ENCODE data around the gene TPD52L1.
"Not testable (repeated sequence)": the region's sequence is repeated elsewhere in the genome, so short reads cannot be mapped to it uniquely, and the experiment has no call there.

Gene TPD52L1, protein sequence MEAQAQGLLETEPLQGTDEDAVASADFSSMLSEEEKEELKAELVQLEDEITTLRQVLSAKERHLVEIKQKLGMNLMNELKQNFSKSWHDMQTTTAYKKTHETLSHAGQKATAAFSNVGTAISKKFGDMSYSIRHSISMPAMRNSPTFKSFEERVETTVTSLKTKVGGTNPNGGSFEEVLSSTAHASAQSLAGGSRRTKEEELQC

DNA sequence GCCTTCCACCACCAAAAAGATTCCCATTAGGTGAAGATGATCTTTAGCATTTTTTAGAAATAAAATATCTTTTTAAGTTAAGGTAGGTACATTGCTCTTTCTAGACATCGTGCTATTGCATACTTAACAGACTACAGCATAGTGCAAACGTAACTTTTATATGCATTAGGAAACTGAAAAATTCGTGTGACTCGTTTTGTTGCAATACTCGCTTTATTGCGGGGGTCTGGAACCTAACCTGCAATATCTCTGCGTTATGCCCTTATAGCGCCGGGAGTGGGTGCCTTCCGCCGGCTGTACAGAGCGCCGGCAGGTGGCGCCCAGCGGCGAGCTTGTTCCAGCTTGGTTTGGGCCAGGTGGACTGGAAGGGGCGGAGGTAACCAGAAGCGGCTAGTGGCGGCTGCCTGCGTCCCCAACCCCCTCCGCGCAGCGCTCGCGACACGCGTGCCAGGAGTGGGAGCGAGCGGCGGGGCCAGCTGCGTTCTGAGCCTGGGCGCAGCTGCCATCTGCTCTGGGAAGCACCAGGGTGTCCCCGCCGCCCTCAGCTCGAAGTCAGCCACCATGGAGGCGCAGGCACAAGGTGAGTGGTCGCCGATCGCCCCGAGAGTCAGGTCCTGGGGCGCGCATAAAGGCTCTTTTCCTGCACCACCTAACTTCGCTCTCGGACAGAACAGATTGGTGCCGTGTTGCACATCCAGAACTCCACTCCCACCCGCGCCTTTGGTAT is at the start of gene TPD52L1:
Gene TPD52L1, plus strand, starts transcription at position 383 of the 727 bp plus-strand sequence. Its CDS starts 179 bp downstream, at position 562.
- peak; percentile 81 for DNase-seq

DNA sequence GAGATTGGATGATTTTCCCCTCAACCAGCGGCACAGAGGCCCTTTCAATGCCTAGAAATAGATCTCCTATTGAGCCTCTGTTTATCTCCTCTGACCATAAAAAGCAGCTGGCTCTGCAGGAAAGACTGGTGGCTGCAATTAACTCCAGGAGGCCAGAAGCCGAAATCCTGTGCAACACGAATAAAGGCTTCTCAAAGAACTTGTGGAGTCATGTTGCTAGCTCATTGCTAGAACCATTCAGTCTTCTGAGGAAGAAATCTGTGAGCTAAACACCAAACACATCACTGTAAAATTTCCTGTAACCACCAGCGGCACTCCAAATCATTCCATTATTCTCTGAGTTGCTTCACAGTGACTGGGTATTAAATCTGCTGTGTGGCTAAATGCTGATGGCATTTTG is 49.1 kb upstream of the TPD52L1 start:
- DNase-seq = no peak

DNA sequence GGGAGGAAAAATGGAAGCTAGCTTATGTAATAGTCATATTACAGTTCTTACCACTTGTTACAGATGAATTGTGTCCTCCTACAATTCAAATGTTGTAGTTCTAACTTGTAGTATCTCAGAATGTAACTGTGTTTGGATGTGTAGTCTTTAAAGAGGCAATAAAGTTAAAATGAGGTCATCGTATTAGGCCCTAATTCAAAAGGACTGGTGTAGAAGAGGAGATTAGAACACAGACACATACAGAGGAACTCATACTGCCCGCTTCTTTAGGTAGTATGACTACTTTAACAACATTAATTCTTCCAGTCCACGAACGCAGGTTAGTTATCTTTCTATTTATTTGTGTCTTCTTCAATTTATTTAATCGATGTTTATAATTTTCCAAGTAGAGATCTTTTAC is 46.5 kb upstream of the TPD52L1 start:
- DNase-seq = no peak

DNA sequence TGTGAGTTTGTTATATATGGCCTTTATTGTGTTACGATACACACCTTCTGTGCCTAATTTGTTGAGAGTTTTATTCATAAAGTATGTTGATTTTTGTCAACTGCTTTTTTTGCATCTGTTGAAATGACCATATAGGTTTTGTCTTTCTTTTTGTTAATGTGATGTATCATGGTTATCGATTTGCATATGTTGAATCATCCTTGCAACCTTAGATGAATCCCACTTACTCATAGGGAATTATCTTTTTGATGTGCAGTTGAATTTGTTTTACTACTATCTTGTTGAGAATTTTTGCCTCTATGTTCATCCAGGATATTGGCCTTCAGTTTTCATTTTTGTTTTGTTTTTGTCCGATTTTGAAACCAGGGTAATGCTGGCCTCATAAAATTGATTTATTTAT is 45.7 kb upstream of the TPD52L1 start:
- no peak for DNase-seq

DNA sequence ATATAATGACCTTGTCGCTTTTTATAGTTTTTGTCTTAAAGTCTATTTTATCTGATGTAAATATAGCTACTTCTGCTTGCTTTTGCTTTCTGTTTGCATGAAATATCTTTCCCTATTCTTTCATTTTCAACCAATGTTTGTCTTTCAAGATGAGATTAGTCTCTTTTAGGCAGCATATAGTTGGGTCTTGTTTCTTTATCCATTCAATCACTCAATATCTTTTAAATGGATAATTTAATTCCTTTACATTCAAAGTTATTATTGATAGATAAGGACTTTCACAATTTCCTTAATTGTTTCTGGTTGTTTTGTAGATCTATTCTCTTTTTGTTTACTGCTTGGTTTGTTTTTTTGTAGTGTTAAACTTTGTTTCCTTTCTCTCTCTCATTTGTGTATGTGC is 43.5 kb upstream of the TPD52L1 start:
- no peak for DNase-seq

DNA sequence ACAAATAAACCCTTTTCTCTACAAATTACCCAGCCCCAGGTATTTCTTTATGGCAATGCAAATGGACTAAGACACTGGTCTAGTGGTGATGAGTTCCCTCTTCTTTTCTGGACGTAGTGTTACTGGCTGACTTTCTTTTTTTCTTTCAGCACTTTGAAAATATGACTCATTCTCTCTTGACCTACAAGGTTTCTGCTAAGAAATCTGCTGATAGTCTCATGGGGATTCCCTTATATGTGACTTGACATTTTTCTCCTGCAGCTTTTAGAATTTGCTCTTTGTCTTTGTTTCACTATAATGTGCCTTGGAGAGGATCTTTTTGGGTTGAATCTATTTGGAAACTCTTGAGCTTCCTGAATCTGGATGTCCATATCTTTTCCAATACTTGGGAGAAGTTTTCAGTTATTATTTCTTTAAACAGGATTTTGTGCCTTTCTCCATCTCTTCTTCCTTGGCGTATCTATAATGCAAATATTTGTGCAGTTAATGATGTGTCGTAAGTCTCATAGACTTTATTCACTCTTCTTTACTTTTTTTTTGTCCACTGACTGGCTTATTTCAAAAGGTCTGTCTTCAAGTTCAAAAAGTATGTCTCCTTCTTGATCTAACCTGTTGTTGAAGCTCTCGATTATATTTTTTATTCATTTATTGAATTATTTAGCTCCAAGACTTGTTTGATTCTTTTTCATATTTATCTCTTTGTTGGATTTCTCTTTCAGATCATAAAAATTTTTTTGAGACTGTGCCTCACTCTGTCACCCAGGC is 42.2 kb upstream of the TPD52L1 start:
- DNase-seq = no peak

DNA sequence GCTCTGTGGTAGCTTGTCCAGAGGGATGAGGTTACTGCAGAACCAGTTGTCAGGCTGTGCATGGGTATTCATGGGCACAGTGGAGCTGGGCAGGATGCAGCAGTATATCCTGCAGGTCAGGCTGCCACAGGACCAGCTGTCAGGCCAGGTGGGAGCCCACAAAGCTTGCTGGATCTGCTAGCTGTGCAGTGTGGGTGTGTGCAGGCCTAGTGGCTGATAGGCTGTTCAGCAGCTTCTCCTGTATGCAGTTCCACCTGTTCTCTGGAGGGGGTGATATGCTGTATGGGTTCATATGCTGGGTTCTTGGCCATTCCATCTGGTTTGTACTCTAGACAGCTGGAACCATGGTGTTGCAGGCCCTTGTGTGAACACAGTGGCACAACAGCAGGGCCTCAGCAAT is 40.6 kb upstream of the TPD52L1 start:
- DNase-seq = no peak

DNA sequence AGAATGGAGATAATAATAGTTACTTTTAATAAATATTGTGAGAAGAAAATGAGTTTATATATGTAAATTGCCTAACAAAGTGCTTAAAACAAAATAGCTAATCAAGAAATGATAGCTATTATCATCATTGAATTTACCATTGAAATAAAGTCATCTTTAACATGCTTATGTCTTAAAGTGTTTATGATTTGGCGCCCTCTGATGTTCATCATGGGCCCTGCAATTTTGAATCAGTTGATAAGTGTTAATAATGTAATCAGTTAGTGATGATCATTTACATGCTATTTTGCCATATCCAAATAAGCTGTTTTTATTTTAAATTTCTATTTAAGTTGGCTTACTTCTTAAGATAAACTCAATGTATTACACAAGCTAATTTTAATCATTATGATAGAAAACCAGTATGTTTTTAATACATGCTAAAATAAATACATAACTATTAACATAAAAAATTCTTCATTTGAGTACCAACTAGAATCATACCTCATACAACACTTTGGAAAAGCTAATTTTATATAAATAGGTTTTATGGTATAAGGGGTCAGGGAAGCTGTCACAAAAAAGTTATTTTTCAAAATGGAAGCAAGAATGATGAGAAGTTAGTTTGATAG is 39.2 kb upstream of the TPD52L1 start:
- peak; percentile 51 for DNase-seq

DNA sequence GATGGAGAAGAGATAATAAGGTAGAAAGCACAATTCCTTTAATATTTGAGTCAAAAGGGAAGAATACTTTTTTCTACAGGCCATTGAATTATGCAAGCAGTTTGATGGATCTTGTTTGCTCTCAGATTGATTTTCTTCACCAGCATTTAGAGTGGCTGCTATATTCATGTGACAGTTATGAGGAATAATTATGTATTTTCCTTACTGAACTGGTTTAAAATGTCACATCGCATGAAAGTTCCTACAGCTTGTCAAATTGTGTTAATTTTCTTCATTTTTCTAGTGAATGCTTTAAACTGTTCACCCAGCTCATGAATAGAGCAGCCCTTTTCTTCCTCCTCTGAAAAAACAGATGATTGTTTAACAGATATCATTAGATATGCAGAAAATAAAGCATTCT is 37.4 kb upstream of the TPD52L1 start:
- DNase-seq = no peak

DNA sequence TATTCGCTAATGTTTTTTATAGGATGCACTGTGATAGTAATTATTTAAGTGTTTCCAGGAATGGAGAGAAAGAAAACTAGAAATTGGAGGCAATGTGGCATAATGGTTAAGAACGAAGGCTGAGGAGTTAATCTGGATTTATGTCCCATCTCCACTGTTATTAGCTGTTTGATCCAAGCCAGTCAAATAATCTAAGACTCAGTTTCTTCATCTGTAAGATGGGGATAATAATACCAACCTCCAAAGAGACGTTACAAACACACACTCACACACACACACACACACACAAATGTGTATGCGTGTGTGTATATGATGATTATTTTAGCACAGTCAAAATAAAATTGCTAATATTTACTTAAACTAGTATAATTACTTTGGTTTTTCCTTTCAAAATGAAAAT is 36.9 kb upstream of the TPD52L1 start:
- no peak for DNase-seq

DNA sequence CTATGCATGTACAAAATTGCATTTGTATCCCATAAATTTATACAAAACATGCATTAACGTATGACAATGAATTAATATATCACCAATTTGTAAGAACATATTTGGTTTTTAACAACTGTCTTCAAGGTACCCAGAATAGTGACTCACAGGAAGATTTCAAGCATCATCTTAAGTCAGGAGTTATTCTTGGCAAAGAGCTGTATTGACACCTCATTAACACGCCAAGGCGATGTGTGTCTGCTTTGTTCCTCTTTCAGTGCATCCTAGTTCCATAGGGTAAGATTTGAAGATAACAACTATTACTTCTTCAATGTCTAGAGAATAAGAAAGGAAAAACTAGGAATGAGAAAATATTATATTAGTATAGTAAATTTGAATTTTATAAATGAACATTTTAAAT is 35.8 kb upstream of the TPD52L1 start:
- DNase-seq = no peak

DNA sequence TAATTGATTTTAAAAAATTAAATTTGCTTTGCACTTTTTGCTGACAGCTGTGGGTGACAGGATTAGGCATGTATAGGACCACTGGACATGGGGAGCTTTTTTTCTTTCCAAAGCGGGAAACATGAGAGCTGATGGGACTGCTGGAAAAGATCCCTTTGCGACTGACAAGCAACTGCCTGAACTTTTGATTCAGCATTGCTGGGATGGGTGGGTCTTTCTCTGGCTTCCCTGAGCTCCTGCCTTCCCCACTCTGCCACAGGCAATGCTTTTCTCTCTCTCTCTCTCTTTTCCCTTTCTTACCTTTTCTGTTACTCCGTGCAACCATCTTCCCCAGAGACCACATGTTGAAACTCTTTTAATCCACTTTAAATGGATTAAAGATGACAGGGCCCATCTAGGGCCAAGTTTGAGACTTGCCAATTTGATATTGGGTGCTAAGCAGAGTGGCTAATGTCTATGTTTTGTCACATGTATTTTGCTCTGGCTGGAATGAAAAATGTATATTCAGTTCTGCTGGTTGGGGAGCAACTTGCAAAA is 33.5 kb upstream of the TPD52L1 start:
- DNase-seq = no peak

DNA sequence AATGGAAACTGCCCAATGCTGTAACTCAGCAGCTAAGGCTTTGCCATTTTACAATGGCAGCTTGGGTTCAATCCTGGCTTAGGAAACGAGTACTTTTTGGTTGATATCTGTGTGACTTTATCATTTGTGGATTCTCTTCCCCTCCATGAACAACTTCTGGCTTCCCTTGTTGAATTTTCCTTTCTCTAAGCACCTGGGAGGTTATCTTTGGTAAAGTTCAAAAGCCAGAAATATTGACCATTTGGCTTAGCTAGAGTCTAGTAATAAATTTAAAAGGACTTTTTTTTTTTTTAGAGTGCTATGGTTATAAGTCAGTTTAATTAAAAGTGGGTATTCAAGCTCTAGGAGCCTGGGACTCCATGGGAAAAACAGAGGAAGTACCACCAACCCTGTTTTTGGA is 31.7 kb upstream of the TPD52L1 start:
- no peak for DNase-seq

DNA sequence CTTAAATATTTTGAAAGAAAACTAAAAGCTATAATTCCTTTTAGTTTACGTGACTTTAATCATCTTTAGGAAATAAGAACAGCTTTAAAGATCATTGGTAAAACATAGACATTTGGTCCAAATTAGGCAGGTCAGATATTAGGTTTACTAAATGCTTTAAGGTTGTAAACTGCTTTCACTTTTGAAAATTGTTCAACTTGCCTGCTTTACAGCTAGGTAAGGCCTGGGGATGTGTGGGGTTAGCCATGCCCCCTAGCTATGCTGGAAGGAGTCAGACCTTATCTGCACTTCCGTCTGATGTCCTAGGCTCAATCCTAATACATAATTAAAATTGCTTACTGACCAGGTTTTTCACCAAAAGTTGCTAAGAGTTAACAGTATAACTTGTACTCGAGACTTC is 30.5 kb upstream of the TPD52L1 start:
- DNase-seq = no peak

DNA sequence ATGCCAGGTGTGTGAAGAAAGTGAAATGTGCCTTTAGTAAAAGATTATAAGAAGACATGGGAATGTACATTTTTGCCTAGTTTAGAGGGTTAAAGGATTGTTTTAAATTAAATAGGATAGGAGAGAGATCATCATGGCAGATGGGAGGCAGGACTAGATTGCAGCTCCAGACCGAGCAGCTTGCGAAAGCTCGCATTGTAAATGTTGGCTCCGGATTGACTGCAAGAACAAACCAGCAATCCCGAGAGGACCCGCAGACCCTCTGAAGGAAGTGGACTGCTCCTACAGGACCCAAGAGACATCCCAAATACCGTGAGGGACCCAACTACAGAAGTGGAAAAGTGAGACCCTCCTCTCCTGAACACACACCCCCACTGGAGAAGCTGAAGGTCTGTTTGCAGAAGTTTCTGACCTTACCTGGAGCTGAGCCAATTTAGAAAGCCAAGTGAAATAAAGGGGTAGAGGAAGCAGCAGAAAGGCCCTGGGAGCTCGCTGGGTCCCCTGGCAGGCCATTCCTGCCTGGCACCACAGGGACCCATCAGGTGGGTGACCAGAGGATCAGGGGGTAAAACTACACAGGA is 30.0 kb upstream of the TPD52L1 start:
- no peak for DNase-seq

DNA sequence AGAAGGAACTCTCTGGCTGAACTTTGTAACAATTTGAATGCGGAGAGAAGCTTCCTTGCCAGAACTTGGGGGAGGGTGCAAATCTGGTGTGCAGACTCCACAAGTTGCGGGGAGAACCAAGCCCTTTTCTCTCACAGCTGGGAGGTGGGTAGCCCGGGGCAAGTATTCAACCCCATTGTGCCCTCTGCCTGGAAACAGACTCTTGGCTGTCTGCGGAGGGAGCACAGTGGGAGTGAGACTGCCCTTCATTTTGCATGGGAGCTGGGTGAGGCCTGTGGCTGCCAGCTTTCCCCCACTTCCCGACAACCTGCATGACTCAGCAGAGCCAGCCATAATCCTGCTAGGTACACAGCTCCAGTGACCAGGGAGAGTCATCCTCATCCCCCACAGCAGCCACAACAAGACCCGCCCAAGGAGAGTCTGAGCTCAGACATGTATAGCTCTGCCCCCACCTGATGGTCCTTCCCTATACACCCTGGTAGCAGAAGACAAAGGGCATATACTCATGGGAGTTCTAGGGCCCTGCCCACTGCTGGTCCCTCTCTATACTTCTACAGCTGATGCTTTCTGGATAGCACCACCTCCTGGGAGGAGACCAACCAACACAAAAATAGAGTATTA is 29.4 kb upstream of the TPD52L1 start:
- DNase-seq = no peak

DNA sequence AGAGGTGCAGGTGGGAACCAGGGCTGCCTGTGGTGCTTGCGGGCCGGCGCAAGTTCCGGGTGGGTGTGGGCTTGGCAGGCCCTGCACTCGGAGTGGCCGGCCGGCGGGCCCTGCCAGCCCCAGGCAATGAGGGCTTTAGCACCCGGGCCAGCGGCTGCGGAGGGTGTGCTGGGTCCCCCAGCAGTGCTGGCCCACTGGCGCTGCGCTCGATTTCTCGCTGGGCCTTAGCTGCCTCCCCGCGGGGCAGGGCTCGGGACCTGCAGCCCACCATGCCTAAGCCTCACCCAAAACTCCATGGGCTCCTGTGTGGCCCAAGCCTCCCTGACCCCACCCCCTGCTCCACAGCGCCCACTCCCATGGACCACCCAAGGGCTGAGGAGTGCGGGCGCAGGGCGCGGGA is 27.7 kb upstream of the TPD52L1 start:
- DNase-seq = not testable (repeated sequence)

DNA sequence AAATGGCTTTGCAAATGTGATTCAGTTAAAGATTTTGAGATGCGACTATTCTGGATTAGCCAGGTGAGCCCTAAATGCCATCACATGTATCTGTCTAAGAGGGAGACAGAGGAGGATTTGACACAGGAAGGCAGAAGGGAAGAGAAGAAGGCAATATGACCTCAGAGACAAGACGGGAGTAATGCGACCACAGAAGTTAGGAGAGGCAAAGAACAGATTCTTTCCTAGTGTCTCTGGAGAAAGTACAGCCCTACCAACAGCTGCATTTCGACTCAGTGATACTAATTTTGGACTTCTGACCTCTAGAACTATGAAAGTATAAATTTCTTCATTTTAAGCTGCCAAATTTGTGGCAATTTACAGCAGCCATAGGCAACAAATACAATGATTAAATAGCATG is 24.2 kb upstream of the TPD52L1 start:
- DNase-seq = no peak

DNA sequence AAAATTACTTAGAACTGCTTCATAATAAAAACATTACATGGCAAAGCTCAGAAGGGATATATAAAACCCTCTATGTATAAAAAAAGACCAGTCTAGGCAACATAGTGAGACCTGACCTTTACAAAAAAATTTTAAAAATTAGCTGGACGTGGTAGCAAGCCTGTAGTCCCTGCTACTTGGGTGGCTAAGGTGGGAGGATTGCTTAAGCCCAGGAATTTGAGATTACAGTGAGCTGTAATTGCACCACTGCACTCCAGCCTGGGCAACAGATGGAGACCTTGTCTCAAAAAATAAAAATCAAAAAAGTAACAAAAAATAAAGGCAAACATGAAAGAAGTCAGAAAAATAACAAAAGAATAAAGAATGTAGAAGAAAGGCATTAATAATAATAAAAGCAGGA is 21.5 kb upstream of the TPD52L1 start:
- no peak for DNase-seq

DNA sequence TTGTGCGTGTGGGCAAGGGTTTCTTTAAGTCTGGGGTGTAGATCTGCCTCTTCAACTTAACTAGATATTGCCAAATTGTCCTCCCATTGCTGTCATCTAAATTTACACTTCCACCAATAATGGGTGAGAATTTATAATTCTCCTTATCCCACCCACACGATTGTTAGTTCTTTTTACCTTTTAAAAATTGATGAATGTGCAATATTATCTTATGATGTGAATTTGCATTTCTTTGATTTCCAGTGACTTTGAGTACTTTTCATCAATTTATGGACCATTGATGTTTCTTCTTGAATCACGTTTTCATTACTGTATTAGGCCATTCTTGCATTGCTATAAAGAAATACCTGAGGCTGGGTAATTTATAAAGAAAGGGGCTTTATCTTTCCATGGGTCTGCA is 17.2 kb upstream of the TPD52L1 start:
- no peak for DNase-seq

DNA sequence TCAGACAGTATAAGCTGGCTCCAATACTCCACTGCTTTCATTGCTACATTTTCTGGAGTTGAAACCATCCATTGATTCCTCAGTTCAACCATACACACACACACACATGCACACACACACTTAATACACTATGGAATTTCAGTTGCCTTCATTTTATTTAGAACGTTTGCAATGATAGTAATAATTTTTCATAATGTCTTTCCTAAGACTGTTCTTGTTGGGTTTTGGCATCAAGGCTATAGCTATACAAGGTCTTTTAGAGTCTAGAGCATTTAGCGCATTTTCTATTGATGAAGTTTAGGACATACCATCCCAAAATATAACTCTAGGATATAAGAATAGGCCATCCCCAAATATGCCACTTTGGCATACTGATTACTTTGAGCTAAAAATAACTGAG is 15.5 kb upstream of the TPD52L1 start:
- no peak for DNase-seq

DNA sequence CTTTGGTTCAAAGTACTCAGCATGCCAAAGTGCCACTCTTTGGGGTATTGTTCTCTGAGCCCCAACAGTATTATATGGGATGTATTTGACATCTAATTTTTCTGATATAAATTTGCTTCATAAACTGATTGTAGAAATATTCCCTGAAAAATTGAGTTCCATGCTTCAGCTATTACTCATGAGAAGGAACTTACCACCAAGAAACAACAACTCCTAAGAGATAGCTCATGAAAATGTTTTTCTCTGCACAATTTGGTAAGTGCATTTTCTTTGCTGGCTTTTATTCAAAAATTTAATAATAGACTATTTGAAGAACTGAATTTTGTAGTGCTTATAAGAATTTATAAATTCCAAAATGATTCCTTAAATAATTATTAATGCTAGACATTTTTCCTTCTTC is 12.8 kb upstream of the TPD52L1 start:
- no peak for DNase-seq

DNA sequence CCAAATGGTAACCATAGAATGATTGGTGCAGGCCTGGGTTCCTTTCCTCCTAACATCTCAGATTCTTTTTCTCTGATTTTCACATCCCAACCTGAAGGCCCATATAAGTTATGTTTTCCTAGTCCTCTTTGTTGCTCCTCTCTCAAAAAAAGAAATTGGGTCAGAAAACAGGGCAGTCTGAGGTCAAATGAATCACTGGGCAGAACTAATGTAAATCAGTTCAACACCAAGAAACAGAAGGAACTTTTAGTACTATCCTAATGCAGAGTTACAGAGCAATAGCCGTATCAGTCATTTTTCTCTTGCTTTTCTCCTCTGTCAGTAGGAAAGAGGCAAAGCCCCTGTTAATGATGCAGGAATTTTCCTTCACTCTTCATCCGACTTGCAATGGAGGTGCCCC is 11.0 kb upstream of the TPD52L1 start:
- DNase-seq = no peak

All from RPMI8226 (cell line).